Stimulated activated CD8-positive, alpha-beta memory T cell treated with anti-CD3 and anti-CD28 coated beads, Interleukin-15, amount 100 ng/mL, for 1 hour (primary cell): ENCODE results near the gene POMC.
A peak's percentile ranks its signal among the peaks of the same experiment; 100 is the strongest.
"Not testable (repeated sequence)": the region's sequence is repeated elsewhere in the genome, so short reads cannot be mapped to it uniquely, and the experiment has no call there.

Source experiments
- DNase-seq: peaks from one replicate; pipeline ENCODE4 v3.0.0-alpha.2; 2020; ENCODE audit warnings: low read depth

The POMC gene

DNA sequence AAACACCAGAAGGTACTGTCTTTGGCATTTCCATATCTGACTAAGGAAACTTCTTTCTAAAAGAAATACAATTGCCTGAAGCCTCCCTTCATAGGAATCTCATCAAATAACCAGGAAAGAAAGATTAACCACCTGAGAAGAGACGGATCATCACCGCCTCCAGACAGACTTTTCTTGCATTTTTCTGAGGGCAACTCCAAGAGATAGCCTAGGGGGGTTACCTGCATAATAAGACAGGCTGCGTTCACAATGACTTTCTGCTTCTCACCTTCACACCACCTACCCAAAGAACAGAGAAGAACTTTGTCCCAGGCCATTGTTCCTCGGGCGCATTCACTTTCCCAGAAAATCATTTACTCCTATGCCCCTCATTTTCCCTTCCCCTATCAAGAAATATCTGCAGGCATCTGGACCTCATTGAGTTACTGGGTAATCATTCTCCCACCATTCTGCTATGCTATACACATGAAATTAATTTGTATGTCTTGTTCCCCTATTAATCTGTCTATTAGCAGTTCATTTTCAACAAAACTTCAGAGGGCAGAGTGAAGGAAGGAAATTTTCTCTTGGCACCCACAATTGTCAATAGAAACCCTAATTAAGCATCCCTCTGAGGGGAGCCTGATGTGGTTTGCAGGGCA lies 8.3 kb upstream of the POMC start:
- no peak for DNase-seq

DNA sequence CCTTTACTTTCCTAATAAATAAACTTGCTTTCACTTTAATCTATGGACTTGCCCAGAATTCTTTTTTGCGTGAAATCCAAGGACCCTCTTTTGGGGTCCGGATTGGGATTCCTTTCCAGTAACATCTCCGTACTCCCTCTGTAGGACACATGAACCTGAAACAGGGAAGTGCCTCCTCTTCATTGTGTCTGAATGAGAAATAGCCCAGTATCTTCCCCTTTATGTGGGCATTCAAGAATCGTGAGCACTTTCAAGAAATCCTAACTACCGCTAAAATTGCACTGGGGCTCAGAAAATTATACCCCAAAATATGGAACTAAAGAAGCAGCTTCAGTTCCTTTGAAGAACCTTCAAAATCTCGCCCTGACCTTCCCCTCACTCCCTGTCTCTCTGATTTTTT lies 7.8 kb upstream of the POMC start:
- no peak for DNase-seq

DNA sequence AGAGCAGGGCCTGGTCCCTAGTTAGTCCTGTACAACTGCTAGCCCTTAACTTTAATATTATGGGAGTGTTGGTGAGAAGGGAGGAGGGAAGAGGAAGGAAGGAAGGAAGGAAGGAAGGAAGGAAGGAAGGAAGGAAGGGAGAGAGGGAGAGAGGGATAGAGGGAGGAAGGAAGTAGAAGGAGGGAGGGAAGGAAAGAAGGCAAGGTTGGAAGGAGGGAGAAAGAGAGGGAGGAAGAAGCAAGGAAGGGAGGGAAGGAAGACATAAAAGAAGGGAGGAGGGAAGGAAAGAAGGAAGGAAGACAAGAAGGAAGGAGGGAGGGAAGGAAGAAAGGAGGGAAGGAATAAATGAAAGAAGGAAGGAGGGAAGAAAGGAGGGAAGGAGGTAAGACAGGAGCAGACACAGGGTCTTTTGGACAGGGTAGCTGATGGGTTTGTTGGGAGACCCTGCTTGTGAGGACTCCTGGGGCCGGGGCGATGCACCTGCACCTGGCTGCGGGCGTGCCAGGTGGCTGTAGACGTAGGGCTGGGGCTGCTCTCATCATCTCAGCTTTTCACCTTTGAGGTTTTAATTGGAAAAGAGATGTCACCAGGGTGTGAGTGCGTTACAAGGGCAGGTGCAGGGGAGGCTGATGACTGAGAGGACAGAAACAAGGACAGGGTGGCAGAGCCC lies 5.9 kb upstream of the POMC start:
- DNase-seq: no peak

DNA sequence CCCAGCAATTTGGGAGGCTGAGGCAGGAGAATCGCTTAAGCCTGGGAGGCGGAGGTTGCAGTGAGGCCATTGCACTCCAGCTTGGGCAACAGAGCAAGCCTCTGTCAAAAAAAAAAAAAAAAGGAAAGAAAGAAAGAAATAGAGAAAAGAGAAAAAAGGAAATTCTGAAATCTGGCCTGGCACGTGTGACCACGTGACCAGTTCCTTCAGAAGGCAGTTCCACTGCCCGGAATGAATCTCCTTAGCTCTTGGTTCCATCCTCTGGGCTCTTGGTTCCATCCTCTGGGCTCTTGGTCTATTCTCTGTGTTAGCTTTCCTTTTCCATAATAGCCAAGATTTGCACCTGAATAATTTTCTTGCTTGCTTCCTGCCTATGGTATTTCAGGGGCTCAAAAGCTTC lies 5.3 kb upstream of the POMC start:
- DNase-seq: no peak

DNA sequence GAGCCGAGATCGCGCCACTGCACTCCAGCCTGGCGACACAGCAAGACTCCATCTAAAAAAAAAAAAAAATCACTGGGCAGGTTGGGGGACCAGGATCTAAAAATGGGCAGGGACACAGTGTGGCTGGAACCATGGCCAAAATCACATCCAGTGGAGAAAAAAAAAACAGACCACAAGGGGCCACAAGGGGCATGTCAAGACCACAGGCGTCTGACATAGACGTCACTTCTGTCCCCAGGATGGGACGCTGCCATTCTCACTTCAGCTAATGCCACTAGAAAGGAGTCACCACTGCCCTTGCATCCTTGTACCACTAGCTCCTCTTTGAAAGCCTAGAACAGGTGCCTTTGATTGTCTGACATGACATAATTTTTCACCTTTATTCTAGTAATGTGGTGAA lies 2.5 kb upstream of the POMC start:
- DNase-seq: no peak

DNA sequence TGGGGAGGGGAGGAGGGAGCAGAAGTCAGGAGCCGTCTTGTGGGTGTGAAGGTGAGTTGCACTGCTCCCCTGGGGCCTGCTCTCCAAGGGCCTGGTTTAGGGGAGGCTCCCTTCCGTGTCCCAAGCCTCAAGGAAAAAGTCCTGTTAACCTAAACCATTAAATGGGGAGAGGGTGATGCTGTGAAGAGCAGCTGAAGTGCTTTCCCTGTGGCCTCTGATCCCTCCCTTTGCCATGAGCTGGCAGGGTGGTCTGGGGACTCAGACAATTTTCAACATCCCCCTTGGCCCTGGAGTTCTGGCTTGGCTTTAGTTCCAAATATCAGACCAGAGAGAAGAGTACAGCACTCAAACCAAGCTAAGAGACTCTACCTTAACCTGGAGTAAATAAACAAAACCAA lies 692 bp upstream of the POMC start:
- no peak for DNase-seq

DNA sequence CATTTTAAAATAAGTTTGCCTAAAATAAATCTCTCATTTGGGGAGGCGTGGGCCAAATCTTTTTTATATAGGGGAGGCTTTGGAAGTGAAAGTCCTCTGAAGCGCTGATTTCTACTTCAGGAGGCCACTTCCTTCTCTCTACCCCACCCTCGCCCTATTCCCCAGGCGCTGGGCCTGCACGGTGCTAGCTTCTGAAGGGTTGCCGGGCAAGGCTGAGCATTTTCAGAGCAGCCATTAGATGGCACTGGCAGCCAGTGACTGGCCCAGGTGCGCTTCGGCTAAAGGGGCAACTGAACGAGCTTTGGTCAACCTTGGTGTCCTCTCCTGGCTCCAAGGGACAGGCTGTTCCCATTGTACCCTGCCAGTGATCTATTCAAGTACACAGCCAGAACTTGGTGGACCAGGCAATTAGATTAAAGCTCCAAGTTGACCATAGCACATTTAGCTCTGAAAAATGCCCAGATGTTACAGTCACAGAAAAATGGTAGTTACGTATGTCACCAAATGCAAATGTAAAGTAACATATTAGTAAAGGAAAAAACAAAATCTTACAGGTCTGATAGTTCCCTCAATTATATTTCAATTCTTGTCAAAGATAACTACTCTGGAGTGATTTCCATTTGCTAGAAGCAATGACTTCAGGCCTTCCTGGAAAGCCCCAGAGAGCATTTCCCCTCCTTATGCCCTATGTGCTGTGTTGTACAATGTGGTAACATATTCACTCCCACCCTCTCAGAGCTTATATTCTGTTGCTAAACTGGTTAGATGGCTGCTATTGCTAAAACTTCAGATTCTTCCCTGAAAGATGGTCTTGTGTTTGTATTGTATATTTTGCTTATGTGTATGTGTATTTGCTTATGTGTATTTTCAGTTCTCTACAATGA lies 2.1 kb downstream of the POMC start:
- DNase-seq: peak; percentile 11

DNA sequence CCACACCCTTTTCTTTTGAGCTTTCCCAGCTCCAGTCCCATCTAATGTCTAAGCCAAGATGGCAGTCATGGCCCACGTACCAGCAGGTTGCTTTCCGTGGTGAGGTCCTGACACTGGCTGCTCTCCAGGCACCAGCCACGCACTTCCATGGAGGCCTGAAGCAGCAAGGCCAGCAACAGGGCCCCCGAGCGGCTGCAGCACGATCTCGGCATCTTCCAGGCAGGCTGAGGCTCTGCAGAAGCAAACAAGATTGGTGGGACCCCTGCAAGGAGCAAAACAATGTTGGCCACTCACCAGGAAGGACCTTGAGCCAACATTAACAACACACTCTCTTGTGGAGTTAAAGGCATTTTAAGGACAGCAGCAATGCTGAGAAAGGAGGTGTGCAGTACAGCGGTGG lies 3.8 kb downstream of the POMC start:
- no peak for DNase-seq

DNA sequence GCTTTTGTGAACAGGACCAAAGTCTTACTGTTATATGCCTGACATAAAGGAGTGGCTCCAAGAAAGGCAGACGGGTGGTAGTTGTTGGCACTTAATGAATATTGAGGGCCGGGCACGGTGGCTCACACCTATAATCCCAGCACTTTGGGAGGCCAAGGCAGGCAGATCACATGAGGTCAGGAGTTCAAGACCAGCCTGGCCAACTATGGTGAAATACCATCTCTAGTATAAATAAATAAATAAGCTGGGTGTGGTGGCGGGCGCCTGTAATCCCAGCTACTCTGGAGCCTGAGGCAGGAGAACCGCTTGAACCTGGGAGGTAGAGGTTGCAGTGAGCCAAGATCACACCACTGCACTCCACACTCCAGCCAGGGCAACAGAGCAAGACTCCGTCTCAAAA lies 6.3 kb downstream of the POMC start:
- not testable (repeated sequence) for DNase-seq

DNA sequence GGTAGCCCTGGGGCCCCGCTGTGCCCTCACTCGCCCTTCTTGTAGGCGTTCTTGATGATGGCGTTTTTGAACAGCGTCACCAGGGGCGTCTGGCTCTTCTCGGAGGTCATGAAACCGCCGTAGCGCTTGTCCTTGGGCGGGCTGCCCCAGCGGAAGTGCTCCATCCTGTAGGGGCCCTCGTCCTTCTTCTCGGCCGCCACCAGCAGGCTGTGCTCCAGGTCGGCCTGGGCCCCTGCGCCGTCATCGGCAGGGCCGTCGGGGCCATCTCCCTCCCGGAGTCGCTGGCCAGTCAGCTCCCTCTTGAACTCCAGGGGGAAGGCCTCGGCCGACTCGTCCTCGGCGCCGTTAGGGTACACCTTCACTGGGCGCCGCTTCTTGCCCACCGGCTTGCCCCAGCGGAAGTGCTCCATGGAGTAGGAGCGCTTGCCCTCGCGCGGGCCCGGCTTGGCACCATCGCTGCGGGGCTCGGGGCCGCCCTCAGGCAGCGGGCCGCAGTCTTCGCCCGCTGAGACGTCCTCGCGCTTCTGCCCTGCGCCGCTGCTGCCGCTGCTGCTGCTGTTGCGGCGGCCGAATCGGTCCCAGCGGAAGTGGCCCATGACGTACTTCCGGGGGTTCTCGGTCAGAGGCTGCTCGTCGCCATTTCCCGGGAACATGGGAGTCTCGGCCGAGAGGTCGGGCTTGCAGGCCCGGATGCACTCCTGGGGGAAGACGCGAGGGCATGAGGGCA lies 7.2 kb downstream of the POMC start:
- DNase-seq: peak; percentile 49

DNA sequence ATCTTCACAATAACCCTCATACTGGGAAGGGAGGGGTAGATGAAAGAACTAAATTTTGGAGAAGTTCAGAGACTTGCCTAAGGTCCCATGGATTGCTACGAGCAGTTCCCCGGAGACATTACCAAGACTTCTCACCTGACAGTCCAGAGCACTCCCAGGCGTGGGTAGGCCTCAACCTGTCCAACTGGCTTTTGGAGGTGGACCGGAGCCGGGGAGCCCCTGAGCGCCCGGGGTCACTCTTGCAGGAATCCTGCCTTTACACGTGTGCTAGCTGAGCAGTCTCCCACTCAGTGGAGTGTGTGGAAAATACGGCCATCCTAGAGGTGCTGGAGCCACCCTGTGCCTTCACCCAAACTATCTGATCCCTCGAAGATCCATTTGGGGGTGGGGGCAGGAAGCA lies 8.0 kb downstream of the POMC start:
- DNase-seq: no peak

DNA sequence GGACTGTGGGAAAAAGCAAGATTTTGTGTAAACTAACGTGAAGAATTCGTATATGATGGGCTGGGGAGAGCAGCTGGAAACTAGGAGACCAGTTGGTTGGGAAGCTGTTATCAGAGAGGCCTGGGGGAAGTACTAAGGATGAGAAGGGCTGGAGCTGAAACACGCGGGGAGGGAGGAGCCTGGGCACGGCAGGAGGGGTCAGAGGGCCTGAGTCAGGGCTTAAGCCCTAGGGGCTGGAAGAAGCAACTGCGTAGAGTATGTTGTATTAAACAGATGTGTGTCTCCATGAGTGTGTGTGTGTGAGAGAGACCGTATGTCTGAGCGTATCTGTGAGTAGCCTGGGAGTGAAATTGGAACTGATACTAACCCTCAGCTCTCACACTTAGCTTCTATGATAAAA lies 8.4 kb downstream of the POMC start:
- DNase-seq: no peak

DNA sequence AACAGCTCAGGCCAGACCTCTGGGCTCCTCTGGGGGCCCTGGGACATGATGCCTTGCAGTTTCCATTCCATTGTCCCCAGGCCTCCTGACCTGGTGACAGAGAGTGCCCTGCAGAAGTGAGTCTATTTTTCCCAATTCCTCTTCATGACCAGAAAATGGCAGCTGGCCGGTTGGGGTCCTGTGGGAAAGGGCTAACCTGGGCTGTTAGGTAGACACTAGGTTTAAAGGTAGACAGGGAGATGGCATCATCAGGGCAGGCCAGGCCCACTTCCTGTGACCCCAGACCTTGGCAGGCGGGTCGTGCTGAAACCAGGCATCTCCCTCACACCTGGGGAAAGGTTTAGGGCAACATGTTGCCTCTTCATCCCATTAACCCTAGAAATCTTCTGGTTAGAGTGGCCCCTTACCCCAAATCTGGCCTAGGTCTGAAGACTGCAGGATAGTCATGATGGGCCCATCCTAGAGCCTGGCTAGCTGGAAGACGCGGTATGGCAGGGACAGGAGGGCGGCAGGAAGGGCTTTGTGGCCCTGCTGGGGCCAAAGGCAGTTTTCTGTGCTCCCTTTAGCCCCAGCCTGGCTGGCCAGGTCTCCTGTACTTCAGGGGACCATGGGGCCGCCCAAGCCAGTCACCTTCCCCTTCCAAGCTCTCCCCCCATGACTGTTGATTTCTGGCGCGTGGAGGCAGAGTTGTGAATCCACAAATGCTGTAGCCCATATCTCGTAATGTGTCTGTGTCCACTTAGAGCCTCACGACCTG lies 10.1 kb downstream of the POMC start:
- DNase-seq: no peak

DNA sequence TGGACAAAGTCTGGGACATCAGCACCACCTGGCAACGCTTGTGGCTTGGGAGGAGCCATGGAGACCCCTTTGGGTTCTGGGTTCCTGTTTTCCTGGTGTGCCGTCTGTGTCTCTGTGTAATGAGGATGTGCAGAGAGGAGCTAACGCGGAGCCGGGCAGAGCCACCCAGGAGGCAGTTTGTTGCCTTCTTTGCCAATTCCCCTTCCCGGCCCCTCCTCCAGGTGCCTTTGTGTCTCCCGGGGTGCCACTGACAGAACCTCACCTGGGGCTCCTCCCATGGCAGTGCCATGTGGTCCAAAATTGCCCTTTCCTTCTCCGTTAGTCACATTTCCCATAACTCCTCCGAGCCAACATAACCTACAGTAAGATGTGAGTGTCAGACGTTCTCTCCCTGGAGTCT lies 13.0 kb downstream of the POMC start:
- DNase-seq: no peak

DNA sequence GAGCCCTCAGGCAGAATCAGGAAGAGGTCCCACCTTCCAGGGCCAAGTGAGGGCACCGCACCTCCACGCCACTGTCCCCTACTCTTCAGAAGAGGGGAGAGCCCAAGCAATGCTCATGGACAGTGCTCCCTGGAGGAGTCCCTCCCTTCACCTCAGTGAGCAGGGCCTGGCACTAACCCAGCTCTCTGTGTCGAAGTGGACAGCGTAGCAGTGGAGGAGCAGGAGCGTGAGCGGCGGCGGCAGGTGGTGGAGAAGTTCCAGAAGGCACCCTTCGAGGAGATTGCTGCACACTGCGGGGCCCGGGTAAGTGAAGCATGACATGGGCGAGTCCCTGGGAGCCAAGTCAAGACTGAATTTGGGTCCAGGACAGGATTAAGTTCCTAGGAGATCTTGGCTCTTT lies 16.7 kb downstream of the POMC start:
- no peak for DNase-seq

DNA sequence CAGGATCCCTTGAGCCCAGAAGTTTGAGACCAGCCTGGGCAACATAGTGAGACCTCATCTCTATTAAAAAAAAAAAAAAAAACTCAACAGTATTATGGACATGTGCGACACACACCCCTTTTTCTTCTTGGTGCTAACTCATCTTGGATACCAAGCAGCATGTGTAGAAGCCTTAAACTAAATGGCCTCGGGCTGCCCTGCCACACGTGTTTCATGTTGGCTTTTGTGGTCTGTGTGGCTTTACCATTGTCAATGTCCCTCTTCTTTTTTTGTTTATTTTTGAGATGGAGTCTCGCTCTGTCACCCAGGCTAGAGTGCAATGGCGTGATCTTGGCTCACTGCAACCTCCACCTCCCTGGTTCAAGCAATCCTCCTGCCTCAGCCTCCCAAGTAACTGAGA lies 17.4 kb downstream of the POMC start:
- not testable (repeated sequence) for DNase-seq

DNA sequence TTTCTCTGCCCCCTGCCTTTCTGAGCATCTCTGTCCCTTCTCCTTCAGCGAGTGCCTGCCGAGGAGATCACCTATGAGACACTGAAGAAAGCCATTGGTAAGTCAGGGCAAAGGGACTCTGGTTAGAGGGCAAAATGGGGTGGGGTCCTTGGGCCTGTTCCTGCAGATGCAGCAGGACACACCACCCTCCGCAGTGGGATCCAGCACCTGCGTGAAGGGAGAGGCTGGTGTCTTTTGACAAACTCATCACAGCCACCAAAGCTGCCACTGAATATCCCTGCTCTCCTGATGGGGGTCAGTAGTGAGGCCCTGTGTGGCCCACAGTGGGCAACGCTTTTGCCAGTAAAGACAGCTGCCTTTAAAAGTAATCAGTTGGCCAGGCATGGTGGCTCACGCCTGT lies 18.7 kb downstream of the POMC start:
- no peak for DNase-seq

DNA sequence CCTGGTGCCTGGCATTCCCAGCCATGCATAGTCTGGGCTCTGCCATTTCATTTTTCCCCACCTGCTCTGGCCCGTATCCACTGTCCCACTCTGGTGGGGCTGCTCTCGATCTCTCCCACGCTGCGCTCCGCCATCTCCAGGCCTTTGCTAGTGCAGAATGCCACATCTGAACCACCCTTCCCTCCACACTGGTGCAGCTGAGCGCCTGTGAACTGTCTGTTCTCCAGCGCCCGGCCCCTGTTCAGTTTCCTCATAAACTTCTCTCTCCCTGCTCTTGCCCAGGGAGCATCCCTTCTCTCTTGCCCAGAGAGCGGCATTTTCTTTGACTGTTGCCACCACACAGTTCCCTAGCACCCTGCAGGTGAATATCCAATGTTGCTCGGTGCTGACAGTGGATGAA lies 21.5 kb downstream of the POMC start:
- no peak for DNase-seq

DNA sequence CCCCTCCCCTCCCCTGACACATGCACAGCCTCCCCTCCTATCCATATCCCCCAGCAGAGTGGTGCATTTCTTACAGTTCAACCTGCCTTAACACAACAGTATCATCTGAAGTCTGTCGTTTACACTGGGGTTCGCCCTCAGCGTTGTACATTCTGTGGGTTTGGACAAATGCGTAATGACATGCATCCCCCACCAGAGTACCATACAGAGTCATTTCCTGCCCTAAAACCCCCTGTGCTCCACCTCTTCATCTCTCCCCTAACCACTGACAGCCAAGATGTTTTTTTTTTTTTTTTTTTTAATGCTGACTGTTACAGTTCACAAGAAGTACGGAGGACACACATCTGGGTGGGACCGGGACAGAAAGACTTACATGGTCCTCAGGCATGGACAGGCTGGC lies 22.6 kb downstream of the POMC start:
- no peak for DNase-seq

DNA sequence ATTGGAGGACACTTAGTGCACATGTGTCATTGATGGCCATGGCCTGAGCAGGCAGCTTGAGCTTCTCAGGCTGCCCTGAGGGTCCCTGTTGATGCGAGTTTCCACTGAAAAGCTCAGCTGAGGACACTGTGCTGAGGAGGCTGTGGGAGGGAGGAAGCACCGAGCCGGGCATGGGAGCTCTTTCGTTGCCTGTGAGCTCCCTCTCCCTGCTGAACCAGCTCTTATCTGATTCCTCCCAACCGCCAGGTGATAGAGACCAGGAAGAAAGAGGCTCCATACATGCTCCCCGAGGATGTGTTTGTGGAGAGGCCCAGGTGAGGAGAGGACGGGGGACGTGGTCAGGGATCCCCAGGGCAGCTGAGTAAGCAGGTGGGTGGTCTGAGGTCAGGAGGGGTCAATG lies 27.3 kb downstream of the POMC start:
- no peak for DNase-seq

DNA sequence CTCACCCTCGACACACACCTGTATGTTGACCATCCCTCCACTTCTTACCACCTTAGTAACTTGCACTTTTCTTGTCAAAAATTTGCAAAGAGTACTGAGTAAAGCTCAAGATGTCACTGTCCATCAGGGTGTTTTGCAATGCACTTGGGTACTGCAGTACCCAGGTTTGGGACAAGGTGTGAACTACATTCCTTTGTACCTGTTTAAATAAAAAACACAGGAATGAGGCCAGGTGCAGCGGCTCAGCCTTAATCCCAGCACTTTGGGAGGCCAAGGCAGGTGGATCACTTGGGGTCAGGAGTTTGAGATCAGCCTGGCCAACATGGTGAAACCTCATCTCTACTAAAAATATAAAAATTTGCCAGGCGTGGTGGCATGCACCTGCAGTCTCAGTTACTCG lies 27.8 kb downstream of the POMC start:
- not testable (repeated sequence) for DNase-seq

DNA sequence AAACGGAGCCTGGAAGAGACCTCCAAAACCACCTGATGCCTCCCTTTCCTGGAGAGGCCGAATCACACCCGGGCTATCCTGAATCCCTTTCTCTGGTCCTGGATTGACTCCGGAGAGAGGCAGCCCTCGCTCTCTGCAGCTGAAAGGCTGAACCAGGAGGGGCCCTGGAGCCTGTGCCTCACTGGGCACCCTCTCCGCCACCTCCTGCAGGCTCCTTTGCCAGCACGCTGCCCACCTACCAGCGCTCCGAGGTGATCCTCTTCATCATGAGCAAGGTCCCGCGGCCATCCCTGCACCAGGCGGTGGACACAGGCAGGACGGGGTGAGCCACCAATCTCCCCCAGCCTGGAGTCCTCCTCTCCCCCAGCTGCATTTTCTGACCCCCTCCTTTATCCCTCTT lies 35.7 kb downstream of the POMC start:
- DNase-seq: no peak
